Endothelial cell of umbilical vein (primary cell): ENCODE measurements around the gene ELAVL1.

Source experiments
- CTCF ChIP-seq, 2 donors: IDR thresholded peaks; 1 replicate in 1 of 2; 2 replicates in 1 of 2; pipeline ENCODE4 v1.5.1; 2011; ENCODE audit warnings: low read length in 2 of 2, mild to moderate bottlenecking in 2 of 2, moderate library complexity in 2 of 2, control low read depth in 1 of 2, inconsistent platforms in 1 of 2, low read depth in 1 of 2; ENCODE audit not compliant: insufficient read depth in 1 of 2; ENCODE audit errors: extremely low read depth in 1 of 2
- EZH2 ChIP-seq: IDR thresholded peaks from 2 replicates; pipeline ENCODE4 v1.6.1; 2012; ENCODE audit warnings: borderline replicate concordance, low read depth, mild to moderate bottlenecking, moderate library complexity, low read length, inconsistent platforms; ENCODE audit not compliant: severe bottlenecking
- JUN ChIP-seq: IDR thresholded peaks from 2 replicates; pipeline ENCODE4 v1.6.1; 2011; ENCODE audit warnings: borderline replicate concordance, low read depth; ENCODE audit not compliant: insufficient read length, insufficient read depth
- MAX ChIP-seq: IDR thresholded peaks from 2 replicates; pipeline ENCODE4 v1.6.1; 2011; ENCODE audit not compliant: insufficient read depth, insufficient read length
- POLR2A ChIP-seq: IDR thresholded peaks from 2 replicates; pipeline ENCODE4 v1.6.1; 2012; ENCODE audit warnings: low read depth, mild to moderate bottlenecking, control low read depth, low read length
- POLR2AphosphoS5 ChIP-seq: IDR thresholded peaks from 2 replicates; pipeline ENCODE4 v1.6.1; 2012; ENCODE audit warnings: low read depth, mild to moderate bottlenecking, control low read depth, low read length, moderate library complexity; ENCODE audit not compliant: insufficient read depth

- TF ChIP-seq CTCF (IDR thresholded peaks at IDR 0.05; ENCODE audit: extremely low read depth in 1 of 2, insufficient read depth in 1 of 2, low read depth in 1 of 2, low read length in 2 of 2) = no peak
- no peak for TF ChIP-seq POLR2A
- no peak for TF ChIP-seq EZH2
- no peak for TF ChIP-seq MAX
- no peak for TF ChIP-seq POLR2AphosphoS5
- no peak for TF ChIP-seq JUN
Observed at GRCh38 chr19:7969555-7969939, 35.9 kb downstream of the ELAVL1 start.
